Measurements from ENCODE around the gene ADPRH. TPM values are rescaled to one million over a fixed set of nuclear protein-coding genes. Genes with fewer than 3 reads are reported as not detected.
"Not testable (repeated sequence)": the region's sequence is repeated elsewhere in the genome, so short reads cannot be mapped to it uniquely, and the experiment has no call there.

The ADPRH gene
- total and polyA plus RNA-seq, 2 experiments from 2014 or later, result 3.6 to 4.8 TPM

DNA sequence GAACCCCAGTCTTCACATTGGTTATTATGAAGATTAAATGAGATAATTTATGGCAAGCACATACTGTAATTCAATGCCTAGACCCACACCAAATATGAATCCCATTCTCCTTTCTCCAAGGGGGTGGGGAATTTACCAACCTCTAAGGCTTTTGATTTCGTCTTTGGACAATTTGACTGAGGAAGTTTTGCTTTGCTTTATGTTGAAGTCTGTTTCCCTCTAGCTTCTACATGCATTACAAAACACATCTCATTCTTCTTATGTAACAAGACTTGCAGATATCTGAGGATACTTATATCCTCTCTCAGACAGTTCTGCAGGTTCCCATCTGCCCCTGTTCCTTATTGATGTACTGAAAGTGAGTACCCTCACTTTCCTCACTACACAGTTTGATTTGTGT is 32.1 kb upstream of the ADPRH start:
- H3K27ac ChIP-seq, result no peak overlapping the region
- H3K9me3 ChIP-seq (ENCODE audit: low read depth), result no peaks in the 10 kb centered on the region
- no peaks in the 10 kb centered on the region for H3K4me1 ChIP-seq (ENCODE audit: low read depth)
- no peaks in the 10 kb centered on the region for H3K27me3 ChIP-seq
- H3K36me3 ChIP-seq, result no peaks in the 10 kb centered on the region
- TF ChIP-seq, protein P1, sequence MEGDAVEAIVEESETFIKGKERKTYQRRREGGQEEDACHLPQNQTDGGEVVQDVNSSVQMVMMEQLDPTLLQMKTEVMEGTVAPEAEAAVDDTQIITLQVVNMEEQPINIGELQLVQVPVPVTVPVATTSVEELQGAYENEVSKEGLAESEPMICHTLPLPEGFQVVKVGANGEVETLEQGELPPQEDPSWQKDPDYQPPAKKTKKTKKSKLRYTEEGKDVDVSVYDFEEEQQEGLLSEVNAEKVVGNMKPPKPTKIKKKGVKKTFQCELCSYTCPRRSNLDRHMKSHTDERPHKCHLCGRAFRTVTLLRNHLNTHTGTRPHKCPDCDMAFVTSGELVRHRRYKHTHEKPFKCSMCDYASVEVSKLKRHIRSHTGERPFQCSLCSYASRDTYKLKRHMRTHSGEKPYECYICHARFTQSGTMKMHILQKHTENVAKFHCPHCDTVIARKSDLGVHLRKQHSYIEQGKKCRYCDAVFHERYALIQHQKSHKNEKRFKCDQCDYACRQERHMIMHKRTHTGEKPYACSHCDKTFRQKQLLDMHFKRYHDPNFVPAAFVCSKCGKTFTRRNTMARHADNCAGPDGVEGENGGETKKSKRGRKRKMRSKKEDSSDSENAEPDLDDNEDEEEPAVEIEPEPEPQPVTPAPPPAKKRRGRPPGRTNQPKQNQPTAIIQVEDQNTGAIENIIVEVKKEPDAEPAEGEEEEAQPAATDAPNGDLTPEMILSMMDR (IDR thresholded peaks at IDR 0.05; ENCODE audit: low read depth, low read length), result no peak
- DNase-seq (ENCODE audit: low read depth in 1 of 2, low spot score in 1 of 2), result no peak
- H3K4me3 ChIP-seq, result no peak overlapping the region

DNA sequence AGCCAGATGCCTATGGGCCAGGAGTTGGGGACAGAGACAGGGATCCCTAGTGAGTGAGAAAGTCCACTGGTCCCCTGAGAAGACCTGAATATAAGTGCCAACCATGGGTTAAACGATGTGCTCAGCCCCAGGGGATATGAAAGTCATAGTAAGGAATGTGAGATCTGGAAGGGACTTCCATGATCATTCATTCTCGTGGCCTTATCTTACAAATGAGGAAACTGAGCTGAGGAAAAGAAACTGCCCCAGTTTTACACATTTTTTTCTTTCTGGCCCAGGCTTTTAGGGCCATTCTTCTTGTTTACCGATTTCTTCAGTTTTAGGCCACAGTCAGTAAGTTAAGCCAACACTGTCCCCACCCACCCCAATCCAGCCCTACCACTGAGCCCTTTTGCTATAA is 31.0 kb upstream of the ADPRH start:
- TF ChIP-seq, protein P1 (IDR thresholded peaks at IDR 0.05; ENCODE audit: low read depth, low read length), result no peak

DNA sequence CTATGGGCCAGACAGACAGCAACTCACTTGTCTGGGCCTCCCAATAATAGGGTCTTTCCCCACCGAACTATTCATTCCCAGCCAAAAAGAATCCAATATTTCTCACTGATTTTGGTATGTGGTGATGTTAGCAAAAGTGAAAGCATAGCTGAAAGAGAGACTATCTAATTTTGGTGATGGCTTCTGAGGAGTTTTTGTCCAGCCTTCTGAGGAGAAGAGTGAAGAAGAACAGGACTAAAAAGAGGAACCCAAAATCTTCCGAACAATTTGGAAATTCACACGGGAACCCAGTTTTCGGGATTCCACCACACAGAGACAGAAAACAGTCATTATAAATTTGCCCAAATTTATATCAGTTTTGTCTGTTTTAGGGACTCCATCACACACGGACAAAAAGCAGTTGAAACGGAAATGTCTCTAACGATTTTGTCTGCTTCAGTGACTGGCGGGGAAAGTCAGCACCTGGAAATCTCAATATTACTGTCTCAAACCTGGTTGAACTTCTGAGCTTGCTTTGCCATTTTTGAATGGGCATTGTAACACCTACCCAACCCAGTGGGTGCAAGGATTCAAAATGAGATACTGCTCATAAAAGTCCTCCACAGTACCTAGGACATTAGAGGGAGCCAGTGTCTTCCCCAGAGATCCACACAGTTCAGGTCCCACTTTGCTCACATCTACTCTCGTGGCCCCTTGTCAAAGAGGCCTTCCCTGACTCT is 28.9 kb upstream of the ADPRH start:
- Histone ChIP-seq H3K27me3 (no peaks in the 10 kb centered on the region), H3K9me3 (ENCODE audit: low read depth) (no peaks in the 10 kb centered on the region), H3K4me1 (ENCODE audit: low read depth) (no peaks in the 10 kb centered on the region), H3K4me3 (no peak overlapping the region), H3K27ac (no peak overlapping the region), H3K36me3 (no peaks in the 10 kb centered on the region)
- TF ChIP-seq, protein P1 (IDR thresholded peaks at IDR 0.05; ENCODE audit: low read depth, low read length), result no peak
- no peak for DNase-seq (ENCODE audit: low read depth in 1 of 2, low spot score in 1 of 2)

More for the DNA sequence above, 31.0 kb upstream of the ADPRH start:
- H3K27me3 ChIP-seq, result no peaks in the 10 kb centered on the region
- H3K27ac ChIP-seq, result no peak overlapping the region
- H3K4me3 ChIP-seq, result no peak overlapping the region
- no peaks in the 10 kb centered on the region for H3K36me3 ChIP-seq
- no peaks in the 10 kb centered on the region for H3K4me1 ChIP-seq (ENCODE audit: low read depth)
- DNase-seq (ENCODE audit: low read depth in 1 of 2, low spot score in 1 of 2), result no peak
- H3K9me3 ChIP-seq (ENCODE audit: low read depth), result no peaks in the 10 kb centered on the region

DNA sequence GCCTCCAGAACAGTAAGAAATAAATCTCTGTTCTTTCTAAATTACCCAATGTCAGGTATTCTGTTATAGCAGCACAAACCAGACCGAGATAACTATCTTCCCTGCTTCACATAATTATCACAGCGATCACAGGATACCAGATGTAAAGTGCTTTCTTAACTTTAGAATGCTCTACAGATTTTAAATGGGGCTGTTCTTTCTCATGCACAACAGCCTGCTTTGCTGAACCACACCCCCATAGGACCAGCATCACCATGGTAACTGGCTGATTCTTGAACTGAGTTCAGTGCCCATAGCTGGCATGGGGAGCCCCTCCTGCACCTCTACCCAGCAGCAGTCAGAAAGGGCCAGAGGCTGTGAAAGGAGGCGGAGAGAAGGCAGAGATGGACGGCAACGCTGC is 27.7 kb upstream of the ADPRH start:
- no peaks in the 10 kb centered on the region for H3K36me3 ChIP-seq

DNA sequence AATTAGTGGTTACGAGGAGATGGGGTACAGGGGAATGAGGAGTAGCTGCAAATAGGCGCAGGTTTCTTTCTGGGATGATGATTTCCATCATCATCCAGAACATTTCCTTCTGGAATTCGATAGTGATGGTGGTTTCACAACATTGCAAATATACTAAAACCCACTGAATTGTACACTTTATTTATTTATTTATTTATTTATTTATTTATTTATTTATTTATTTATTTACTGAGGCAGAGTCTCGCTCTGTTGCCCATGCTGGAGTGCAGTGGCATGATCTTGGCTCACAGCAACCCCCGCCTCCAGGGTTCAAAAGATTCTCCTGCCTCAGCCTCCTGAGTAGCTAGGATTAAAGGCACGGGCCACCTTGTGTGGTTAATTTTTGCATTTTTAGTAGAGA is 26.4 kb upstream of the ADPRH start:
- not testable (repeated sequence) for DNase-seq (ENCODE audit: low read depth in 1 of 2, low spot score in 1 of 2); H3K27me3 ChIP-seq; H3K27ac ChIP-seq; H3K4me3 ChIP-seq; H3K9me3 ChIP-seq (ENCODE audit: low read depth); H3K4me1 ChIP-seq (ENCODE audit: low read depth); H3K36me3 ChIP-seq

More for the DNA sequence above, 27.7 kb upstream of the ADPRH start:
- DNase-seq (ENCODE audit: low read depth in 1 of 2, low spot score in 1 of 2), result no peak
- no peaks in the 10 kb centered on the region for H3K4me1 ChIP-seq (ENCODE audit: low read depth)
- H3K4me3 ChIP-seq, result no peak overlapping the region
- no peaks in the 10 kb centered on the region for H3K9me3 ChIP-seq (ENCODE audit: low read depth)
- no peaks in the 10 kb centered on the region for H3K27me3 ChIP-seq
- no peak overlapping the region for H3K27ac ChIP-seq
- TF ChIP-seq, protein P1 (IDR thresholded peaks at IDR 0.05; ENCODE audit: low read depth, low read length), result no peak

DNA sequence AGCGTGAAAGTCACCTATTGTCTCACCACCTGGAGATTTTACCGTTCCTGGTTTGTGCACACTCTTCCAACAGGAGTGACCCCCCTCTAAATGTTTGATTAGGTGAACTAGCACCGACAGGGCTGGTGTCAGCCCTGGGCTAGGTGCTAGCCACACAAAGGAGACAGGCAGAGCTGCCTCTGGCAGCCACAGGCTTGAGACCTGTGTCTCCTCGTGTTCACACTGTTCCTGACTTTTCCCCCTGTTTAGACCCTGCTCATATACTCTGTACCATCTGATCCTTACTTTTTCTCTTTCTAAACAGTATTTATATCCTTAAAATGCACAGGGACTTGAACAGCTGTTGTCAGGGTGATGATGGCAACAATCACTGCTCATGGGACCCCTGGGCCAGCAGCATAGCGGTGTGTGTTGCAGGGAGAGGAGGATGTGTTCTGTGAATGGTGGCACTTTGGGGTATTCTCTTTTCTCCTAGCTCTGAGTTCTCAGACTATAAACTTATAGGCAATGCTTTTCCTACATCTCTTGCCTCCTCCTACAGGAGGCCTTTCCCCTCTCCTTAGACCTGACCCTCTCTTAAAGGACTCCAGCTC is 25.4 kb upstream of the ADPRH start:
- no peak overlapping the region for H3K27ac ChIP-seq
- H3K36me3 ChIP-seq, result no peaks in the 10 kb centered on the region
- H3K4me3 ChIP-seq, result no peak overlapping the region
- no peak for DNase-seq (ENCODE audit: low read depth in 1 of 2, low spot score in 1 of 2)
- H3K9me3 ChIP-seq (ENCODE audit: low read depth), result no peaks in the 10 kb centered on the region
- TF ChIP-seq, protein P1 (IDR thresholded peaks at IDR 0.05; ENCODE audit: low read depth, low read length), result no peak
- no peaks in the 10 kb centered on the region for H3K4me1 ChIP-seq (ENCODE audit: low read depth)
- H3K27me3 ChIP-seq, result no peaks in the 10 kb centered on the region
